HG03432 (cell line): Measurements from ENCODE around the gene POLK.
"Not testable (repeated sequence)": the region's sequence is repeated elsewhere in the genome, so short reads cannot be mapped to it uniquely, and the experiment has no call there.

Experiments used
- ATAC-seq: cut with Tn5 transposase; IDR thresholded peaks from one replicate; pipeline ENCODE4 v1.9.1; 2021; ENCODE audit warnings: mild to moderate bottlenecking, moderate library complexity; ENCODE audit not compliant: unreplicated experiment

Gene POLK

GRCh38 chr5:75511435-75512382 lies at the start of gene POLK, which contains the start of gene CERT1:
POLK (plus strand) TSS chr5:75511891.
CERT1 (minus strand) TSS chr5:75511629; CDS start chr5:75511207, 422 bp downstream.
- peak; percentile 84 for ATAC-seq

GRCh38 chr5:75463726-75464125 lies 48.0 kb upstream of the POLK start:
- ATAC-seq: no peak

- ATAC-seq: no peak
These were observed 46.2 kb upstream of the POLK start for GRCh38 chr5:75465480-75465879.

- ATAC-seq: no peak
These were observed 45.5 kb upstream of the POLK start for GRCh38 chr5:75466006-75466716.

- ATAC-seq: no peak
These were observed 43.1 kb upstream of the POLK start for GRCh38 chr5:75468593-75468992.

- ATAC-seq: no peak
These were observed 42.7 kb upstream of the POLK start for GRCh38 chr5:75469017-75469416.

DNA sequence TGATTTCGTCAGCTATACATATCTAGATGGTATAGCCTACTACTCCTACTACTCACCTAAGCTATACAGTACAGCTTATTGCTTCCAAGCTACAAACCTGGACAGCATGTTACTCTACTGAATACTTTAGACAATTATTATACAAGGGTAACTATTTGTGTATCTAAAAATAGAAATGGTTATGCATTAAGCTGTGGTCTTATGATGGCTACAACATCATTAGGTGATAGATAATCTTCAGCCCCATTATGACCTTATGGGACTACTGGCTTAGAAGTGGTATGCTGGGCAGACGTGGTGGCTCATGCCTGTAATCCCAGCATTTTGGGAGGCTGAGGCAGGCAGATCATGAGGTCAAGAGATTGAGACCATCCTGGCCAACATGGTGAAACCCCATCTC lies 40.5 kb upstream of the POLK start:
- ATAC-seq: no peak

DNA sequence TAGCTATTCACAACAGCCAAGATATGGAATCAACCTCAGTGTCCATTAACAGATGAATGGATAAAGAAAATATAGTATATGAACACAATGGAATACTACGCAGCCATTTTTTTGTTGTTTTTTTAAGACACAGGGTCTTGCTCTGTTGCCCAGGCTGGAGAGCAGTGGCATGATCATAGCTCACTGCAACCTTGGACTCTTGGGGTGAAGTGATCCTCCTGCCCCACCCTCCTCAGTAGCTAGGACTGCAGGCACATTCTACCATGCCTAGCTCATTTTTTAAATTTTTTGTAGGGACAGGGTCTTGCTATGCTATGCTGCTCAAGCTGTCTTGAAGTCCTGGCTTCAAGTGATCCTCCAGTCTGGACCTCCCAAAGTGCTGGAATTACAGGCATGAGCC lies 38.7 kb upstream of the POLK start:
- ATAC-seq: no peak

- ATAC-seq: no peak
These were observed 38.2 kb upstream of the POLK start for GRCh38 chr5:75473463-75473862.

- ATAC-seq: no peak
These were observed 36.3 kb upstream of the POLK start for GRCh38 chr5:75475364-75475763.

DNA sequence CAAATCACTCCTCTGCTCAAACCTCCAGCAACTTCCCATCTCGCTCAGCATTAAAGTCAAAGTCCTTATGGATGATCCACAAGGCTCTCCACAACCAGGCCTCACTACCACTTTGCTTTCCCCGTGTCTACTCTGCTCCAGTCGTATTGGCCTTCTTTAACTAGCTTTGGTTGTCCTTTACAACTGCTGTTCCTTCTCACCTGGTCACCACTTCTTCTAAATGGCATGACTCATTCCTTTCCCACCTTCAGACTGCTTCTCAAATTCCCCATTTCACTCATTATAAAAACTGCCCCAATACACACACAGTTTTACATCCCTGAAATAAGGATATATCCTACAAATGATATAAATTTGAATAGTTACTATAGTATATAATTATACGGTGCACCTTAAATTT lies 30.7 kb upstream of the POLK start:
- ATAC-seq: no peak

- ATAC-seq: no peak
These were observed 29.2 kb upstream of the POLK start for GRCh38 chr5:75482482-75482881.

GRCh38 chr5:75484605-75485004 lies 27.1 kb upstream of the POLK start:
- no peak for ATAC-seq

GRCh38 chr5:75489847-75490246 lies 21.8 kb upstream of the POLK start:
- ATAC-seq: not testable (repeated sequence)

DNA sequence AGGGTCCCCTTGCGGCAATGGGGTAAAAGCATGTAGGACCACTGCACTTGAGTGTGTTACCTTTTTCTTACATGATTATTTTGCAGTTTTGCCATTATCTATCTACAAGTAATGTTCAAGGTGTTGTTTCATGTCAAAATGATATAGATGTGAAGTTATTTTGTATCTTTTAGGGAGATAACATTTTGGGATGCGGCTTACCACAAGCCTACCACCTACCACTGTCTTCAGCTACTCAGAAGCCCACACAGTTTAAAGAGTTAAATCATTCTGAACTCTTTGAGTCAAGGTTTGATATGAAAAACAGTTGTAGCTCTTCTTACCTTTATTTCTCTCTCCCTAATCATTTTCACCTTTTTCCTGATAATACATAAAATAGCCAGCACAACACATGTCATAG lies 20.1 kb upstream of the POLK start:
- ATAC-seq: no peak

GRCh38 chr5:75496026-75496425 lies 15.7 kb upstream of the POLK start:
- ATAC-seq: no peak

GRCh38 chr5:75498208-75498777 lies 13.4 kb upstream of the POLK start:
- ATAC-seq: no peak

GRCh38 chr5:75498875-75499274 lies 12.8 kb upstream of the POLK start:
- ATAC-seq: not testable (repeated sequence)

- not testable (repeated sequence) for ATAC-seq
These were observed 6.6 kb upstream of the POLK start for GRCh38 chr5:75505112-75505511.

- no peak for ATAC-seq
These were observed 3.9 kb upstream of the POLK start for GRCh38 chr5:75507841-75508240.

- no peak for ATAC-seq
These were observed 2.1 kb upstream of the POLK start for GRCh38 chr5:75509546-75509945.

- no peak for ATAC-seq
These were observed 1.7 kb upstream of the POLK start for GRCh38 chr5:75509956-75510355.
